NOMO-1 treated with dmso at 0.1 percent for 144 hours (cell line): Measurements from ENCODE around the gene CYB561D2.

ENCODE experiments used
- DNase-seq: peaks from one replicate; lab custom pipeline; 2025; ENCODE audit not compliant: unreplicated experiment; lab: John Stamatoyannopoulos, UW

The CYB561D2 gene

DNA sequence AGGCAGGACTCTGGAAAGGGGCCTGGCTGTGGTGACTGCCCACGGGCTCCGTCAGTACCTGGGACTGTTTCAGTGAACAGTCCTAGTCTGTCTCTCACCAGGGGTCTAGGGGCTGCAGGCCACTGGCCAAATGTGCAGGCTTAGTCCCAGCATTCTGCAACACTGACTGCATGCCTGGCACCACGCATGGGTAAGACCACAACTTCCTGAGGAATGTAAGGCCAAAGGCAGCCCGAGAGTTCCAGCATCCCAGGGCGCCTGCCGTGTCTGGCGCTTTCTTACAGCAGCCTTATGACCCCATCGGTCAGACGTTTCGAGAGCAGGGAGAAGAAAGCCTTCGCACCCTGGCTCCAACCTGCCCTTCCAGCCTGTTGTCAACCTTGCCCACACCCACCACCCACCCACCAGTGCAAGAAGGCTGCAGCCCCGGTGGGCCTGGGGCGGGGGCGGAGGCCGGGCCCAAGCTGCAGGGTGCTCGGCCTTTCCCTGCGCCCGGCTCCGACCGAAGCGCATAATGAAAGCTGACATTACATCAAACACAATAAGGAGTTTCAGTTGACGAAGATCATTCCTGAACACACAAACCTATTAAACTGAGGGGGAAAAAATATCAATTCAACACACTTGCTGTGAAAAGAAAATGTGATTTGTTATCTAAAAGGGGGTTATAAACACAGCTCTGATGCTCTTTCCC lies 38.2 kb downstream of the CYB561D2 start:
- no peak for DNase-seq

DNA sequence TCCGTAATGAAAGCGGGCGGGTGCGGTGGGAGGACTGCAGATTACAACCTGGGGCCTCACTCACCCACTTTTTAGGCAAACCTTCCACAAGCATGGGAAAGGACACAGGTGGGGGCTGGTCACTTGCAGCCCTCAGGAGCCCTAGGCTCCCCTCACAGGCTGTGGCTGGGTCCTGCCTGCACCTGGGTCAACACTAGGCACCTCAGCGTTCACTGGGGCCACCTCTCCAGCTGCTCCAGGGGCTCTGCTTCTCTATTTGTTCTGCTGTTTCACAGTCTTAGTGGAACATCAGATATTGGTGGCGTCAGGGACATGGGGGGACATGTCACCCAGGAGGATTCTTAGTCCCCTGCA lies 38.7 kb downstream of the CYB561D2 start:
- no peak for DNase-seq

DNA sequence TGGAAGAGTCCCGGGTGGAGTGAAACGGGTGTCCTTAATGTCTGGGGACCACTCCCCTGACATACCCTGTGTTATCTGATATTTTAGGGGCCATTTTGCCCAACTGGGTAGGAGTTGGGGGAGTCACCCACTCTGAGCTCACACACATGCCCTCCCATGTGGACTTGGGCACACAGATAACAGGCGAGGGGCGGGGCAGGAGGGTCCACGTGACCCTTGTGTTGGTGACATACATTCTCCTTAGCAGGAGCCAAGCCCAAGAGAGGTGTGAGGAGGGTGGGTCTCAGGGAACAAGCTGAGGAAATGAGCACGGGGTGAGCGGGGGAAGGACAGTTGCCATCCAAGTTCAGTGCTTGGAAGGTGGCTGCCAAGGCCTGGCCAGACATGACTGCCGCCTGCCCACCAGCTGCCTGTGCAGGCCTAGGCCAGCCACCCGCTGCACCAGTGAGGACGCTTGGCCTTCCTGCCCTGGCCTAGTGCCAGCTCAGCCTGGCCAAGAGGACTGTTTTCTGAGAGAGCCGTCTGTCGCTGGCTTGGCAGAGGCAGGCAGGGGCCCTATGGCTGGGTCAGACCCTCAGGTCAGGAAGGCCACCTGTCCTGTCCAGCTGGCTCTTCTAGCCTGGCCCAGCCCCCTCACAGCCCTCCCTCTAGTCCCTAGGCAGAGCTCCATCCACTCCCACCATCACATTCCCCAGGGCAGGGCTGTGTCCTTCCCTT lies 40.0 kb downstream of the CYB561D2 start:
- DNase-seq: no peak

DNA sequence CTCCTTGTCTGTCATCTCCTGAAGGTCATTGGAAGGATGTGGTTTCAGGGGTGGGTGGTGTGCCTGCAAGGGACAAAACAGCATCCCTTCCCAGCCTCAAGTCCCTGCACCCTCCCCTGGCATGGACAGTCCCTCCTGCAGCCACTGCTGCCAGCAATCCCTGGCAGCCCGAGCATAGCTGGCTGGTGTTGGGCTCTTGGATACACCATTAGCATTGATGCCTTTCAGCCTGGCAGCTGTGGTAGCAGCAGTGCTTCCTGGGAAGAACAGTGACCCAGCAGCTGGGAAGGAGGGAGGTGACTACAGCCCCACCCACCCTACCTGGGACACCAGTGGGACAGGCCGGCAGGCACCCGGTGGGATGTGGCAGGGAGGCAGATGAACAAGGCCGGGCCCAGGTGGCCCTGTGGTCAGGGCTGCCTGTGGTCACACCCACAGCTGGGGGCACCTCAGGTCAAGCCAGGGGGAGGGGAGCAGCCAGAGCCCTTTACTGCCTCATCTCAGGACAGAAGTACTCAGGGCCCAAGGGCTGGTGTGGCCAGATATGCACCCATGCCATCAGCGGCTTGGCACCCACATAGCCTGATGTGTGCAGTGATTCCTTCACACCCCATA lies 41.5 kb downstream of the CYB561D2 start:
- no peak for DNase-seq

DNA sequence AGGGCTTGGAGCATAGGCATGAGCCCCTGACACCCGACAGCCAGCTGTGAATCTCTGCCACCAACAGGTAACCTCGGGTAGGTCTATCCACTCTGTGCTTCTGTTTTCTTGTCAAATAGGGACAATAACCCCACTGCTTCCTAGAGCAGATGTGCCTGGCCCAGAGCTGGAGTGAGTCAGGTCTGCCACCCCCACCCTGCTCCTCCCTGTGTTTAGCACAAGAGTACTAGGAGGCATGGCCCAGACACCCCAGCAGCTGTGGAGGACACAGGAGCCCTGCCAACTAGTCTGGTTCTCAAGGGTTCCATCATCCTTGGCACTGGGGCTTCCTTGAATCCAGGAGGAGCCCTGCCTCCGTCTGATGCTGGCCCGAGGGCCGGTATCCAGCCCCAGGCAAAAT lies 42.4 kb downstream of the CYB561D2 start:
- DNase-seq: no peak

DNA sequence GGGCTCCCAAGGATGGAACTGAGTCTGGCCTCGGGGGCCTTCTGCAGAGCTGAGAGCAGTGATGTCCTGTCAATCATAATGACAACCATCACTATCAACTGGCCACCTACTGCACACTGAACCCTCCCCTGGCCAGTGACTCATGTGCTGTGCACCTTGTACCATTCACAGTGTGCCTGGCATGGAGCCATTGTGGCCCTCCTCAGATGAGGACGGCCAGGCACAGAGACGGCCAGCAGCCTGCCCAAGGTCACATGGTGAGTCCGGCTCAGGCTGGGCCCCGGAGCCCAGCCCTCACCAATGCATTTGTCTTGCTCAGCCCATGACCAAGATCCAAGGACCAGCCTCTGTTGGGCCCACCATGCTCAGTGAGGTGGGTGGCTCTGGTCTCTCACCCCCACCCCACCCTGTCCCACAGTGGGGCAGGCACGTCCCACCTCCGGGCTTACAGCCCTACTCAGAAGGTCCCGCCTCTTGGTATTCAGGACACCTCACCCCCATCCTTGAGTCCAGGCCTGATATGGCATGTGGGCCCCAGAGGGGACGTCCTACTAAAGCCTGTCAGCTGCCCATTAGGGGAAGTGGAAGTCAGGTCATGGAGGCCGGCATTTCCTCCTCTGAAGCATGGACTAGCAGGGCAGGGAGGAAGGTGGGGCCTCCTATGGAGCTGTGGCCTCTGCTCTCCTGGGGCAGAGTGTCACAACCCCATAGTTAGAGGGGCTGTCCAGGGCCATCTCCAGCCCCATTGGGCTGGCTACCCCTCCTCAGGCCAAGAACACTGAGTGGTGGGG lies 44.6 kb downstream of the CYB561D2 start:
- DNase-seq: peak; percentile 74

DNA sequence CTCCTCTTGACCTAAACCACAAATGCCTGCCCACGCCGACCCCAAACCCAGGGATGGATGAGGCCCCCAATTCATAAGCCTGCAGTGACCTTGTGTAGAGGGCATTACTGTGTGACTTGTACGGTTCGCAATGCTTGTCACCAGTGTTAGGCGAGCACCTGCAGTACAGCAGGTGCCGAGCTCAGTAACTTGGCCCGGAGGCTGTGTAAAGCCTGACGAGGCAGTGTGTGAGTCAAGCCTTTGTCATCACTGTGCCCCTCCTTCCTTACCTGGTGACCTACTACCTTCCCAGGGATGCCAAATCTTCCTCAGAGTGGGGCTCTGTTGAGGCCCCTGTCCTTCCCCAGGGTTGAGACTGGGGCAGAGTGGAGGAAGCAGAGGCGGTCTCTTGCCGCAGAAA lies 45.8 kb downstream of the CYB561D2 start:
- no peak for DNase-seq

DNA sequence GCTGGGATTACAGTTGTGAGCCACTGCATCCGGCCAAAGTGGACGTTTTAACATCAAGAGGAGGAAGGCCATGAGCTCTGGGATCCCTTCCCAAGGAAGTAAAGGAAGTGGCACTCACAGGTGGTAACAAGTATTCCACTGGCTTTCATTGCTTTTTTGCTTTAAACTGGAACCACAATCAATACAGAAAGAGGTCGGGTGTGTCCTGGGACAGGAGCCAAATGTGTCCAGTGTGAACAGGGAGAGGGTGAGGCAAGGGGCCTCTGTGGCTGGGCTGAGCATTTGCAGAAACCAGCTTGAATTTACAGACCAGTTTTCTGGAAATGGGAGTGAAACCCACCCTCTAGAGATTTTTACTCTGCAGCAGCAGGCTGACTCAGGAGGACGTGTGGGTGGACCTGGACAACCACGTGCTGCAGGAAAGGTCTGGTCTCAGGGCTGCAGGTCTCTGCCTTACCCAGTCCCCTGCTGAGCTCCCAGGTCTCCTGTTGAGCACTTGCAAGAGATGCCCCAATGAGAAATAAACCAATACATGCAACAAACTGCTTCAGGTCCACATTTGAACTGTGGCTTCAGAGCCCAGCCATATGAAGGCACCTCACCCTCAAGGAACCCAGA lies 51.4 kb downstream of the CYB561D2 start:
- no peak for DNase-seq
